ENCODE data around the gene DOK6. TPM values are rescaled to one million over a fixed set of nuclear protein-coding genes. Genes with fewer than 3 reads are reported as not detected.

The DOK6 gene
- total and polyA plus RNA-seq, 10 of the 15 experiments (the other 5 are each of a cell fraction or from before 2014, with no cell fraction given) = 0.01 to 0.09 (median 0.04) TPM; not detected in 4

GRCh38 chr18:69725855-69726508 lies 325.3 kb downstream of the DOK6 start (continued):
- TF ChIP-seq ZNF687 (IDR thresholded peaks at IDR 0.05) = no peak
- no peak for TF ChIP-seq STAT1 (conservative IDR thresholded peaks at IDR 0.05)
- no peak for TF ChIP-seq MXI1 (IDR thresholded peaks at IDR 0.05; ENCODE audit: low read depth, low read length)
- TF ChIP-seq STAT3 (IDR thresholded peaks at IDR 0.05; ENCODE audit: low read depth, low read length) = no peak
- no peak for TF ChIP-seq SMAD1 (IDR thresholded peaks at IDR 0.05; ENCODE audit: low read depth, partially characterized antibody)
- TF ChIP-seq RAD21 (IDR thresholded peaks at IDR 0.05; ENCODE audit: insufficient read depth, low read depth, low read length) = no peak
- no peak for TF ChIP-seq CHD2 (IDR thresholded peaks at IDR 0.05; ENCODE audit: borderline replicate concordance, low read depth, low read length)
- TF ChIP-seq MEF2A (IDR thresholded peaks at IDR 0.05; ENCODE audit: insufficient read depth, low read depth, low read length) = no peak
- no peak for TF ChIP-seq SUPT20H (IDR thresholded peaks at IDR 0.05; ENCODE audit: borderline replicate concordance, control insufficient read depth, low read depth, low read length)
- TF ChIP-seq POLR2AphosphoS5 (IDR thresholded peaks at IDR 0.05; ENCODE audit: low read length) = no peak
- no peak for TF ChIP-seq PAX8 (IDR thresholded peaks at IDR 0.05)
- TF ChIP-seq PRDM15 (CRISPR knock-in tag; IDR thresholded peaks at IDR 0.05) = no peak
- no peak for TF ChIP-seq KLF5 (IDR thresholded peaks at IDR 0.05; ENCODE audit: partially characterized antibody)
